HG03439 (cell line): ENCODE measurements around the gene FKBP8.

Experiments
- ATAC-seq: cut with Tn5 transposase; IDR thresholded peaks from one replicate; pipeline ENCODE4 v1.9.1; 2021; ENCODE audit warnings: mild to moderate bottlenecking, moderate library complexity; ENCODE audit not compliant: unreplicated experiment

FKBP8 gene

GRCh38 chr19:18522124-18522861, 21.1 kb downstream of the FKBP8 start:
- ATAC-seq: peak; percentile 89

- no peak for ATAC-seq
These were observed 21.7 kb downstream of the FKBP8 start, which contains the start of gene ELL for GRCh38 chr19:18521692-18522123. Gene ELL (minus strand): TSS chr19:18522070. CDS start chr19:18522055, 15 bp downstream.

- ATAC-seq: no peak
These were observed 22.3 kb downstream of the FKBP8 start for GRCh38 chr19:18520848-18521691.

- ATAC-seq: no peak
These were observed 23.2 kb downstream of the FKBP8 start for GRCh38 chr19:18519962-18520847.

GRCh38 chr19:18518639-18519038, 24.7 kb downstream of the FKBP8 start:
- no peak for ATAC-seq

GRCh38 chr19:18517606-18518005, 25.8 kb downstream of the FKBP8 start:
- no peak for ATAC-seq

- no peak for ATAC-seq
These were observed 27.4 kb downstream of the FKBP8 start for GRCh38 chr19:18515959-18516358.

- no peak for ATAC-seq
These were observed 28.3 kb downstream of the FKBP8 start for GRCh38 chr19:18514800-18515682.

GRCh38 chr19:18513868-18514267, 29.5 kb downstream of the FKBP8 start:
- no peak for ATAC-seq

DNA sequence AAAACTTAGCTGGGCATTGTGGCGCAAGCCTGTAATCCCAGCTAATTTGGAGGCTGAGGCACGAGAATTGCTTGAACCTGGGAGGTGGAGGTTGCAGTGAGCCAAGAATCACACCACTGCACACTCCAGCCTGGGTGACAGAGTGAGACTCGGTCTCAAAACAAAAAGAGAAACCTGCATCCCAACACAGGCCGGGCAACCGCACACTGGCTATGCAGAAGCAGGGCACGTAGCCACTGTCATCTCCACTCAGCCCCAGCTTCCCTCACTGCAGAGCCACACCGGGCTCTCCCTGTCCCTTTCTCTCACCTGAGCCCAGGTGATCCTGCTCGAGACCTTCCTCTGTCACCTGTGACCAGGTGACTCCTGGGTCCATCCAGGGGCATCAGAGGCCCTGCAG, 33.2 kb downstream of the FKBP8 start:
- ATAC-seq: no peak

DNA sequence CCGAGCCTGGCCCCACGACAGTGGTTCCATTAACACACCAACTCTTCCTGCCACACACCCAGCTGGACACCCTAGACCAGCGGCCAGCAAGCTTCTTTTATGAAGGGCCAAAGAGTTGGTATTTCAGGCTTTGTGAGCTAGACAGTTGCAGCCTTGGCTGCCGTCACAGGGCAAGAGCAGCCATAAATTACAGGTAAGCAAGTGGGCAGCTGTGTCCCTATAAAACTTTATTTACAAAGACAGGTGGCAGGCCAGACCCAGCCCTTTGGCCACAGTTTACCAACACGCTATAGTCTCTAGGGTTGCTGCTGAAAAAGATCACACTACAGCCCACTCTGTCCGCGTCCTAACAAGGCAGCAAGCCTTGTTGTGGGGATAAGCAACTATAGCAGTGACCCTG, 34.8 kb downstream of the FKBP8 start:
- ATAC-seq: no peak

DNA sequence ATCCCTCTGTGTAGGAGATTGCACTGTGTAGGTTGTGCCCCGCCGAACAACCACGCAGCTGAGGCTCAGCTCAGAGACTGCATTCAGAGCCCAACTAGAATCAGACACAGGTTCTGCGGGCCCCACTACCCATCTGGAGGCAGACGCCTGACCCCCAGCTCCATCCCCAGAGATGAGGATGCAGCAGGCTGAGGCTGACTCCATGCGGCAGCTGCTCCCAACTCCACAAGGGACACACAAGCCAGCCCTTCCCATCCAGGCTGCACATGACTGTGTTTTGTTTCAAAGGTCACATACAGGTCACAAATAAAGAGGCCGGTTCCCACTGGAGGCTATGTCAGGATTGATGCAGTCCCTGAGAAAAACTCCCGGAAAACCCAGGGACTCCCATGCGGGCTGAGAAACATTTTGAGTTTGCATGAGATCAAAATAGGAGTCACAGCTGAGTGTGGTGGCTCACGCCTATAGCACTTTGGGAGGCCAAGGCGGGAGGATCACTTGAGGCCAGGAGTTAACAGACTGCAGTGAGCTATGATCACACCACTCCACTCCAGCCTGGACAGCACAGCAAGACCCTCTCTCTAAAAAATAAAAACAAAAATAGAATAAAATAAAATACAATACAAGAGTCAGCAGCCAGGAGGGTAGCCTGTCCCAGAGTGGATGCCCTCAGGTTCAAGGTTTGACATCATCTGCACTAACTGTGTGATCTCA, 35.5 kb downstream of the FKBP8 start:
- ATAC-seq: no peak

GRCh38 chr19:18507021-18507726, 36.2 kb downstream of the FKBP8 start:
- ATAC-seq: no peak

GRCh38 chr19:18506101-18506930, 37.1 kb downstream of the FKBP8 start:
- no peak for ATAC-seq

DNA sequence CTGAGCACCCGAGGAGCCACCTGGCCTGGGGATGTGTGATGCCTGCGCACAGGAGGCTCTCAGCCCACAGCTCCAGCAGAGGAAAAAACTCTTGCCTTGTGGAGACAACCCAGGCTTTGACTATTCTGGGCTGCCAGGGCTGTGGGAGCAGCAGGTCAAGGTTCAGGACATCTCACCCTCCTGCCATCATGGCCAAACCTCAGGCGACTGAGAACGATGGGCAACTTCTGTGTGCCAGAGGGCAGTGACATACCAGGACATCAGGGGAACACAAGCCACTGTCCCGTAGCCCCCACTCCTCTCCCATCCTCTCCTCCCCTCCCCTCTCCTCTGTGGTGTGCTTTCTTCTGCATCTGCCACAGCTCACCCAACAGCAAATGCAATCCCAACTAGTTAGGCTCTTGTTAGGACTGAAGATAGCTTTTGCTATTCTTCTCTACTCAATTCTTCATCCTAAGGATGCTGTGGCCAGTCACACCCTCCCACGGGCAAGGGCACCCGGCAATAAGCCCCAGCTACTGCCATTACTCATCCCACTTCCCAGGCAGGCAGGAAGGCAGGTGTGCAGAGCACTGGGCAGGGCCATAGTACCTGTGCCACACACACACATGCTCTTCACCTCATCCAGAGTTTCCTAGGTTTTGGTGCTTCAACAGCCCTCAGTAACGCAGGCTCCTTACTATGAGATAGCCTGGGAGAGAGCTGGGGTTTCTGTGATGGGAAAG, 38.3 kb downstream of the FKBP8 start:
- no peak for ATAC-seq

- no peak for ATAC-seq
These were observed 39.1 kb downstream of the FKBP8 start for GRCh38 chr19:18503971-18504885.
